ENCODE data around the gene CD44. TPM values are rescaled to one million over a fixed set of nuclear protein-coding genes. Genes with fewer than 3 reads are reported as not detected.

The CD44 gene
- total RNA-seq, 4 donors from 2014 or later, result 56.3 to 182 (median 114) TPM

DNA sequence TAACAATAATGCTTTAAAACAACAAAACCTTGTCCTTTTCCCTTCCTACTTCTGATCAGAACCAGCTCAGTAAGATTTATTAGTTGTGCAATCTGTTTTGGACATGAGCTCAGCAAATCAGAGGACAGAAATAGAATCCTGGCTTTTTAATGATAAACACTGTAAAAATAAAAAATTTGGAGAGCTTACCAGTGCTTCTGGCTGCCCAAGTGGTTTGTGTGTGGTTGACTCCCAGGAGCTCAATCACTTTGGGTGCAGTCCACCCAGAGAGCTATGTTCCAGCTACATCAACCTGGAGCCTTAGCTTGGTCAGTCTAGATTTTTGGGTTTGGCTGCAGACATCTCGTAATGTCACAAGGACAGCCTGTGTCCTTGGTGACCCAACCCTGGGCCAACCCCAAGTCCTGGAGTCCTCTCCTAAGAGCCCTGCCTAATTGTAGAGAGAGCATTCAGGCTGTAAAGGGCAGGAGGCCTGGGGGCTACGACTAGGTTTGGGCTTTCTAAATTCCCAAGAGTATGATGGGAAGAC, 28.5 kb downstream of the CD44 start:
- Histone ChIP-seq H3K36me3 (no peaks in the 10 kb centered on the region), H3K9me3 (no peaks in the 10 kb centered on the region), H3K27me3 (no peaks in the 10 kb centered on the region), H3K4me3 (no peak overlapping the region), H3K27ac (peak overlapping the region; percentile 80 to 86 (median 82)), H3K4me1 (peaks cover 35 to 83% (median 51%) of the 10 kb centered on the region in 4 donors)
- TF ChIP-seq POLR2A (IDR thresholded peaks at IDR 0.05) (no peak), POLR2AphosphoS5 (IDR thresholded peaks at IDR 0.05) (peak in 2 of 3 donors; percentile 37 to 57)
- intact Hi-C loops (cut with DNase I; ENCODE audit: low total_unique reads) (no loop called here), in situ Hi-C loops (cut with MboI; ENCODE audit: low pct_ligation_motif_present in 1 of 4, low pct_unique_long_range_greater_than_20kb in 1 of 4, low sequenced_read_pairs in 3 of 4) (no loop called here)
- no peak for DNase-seq
- 44% methylated on average over 2 of the region's 2 CpGs; no CpG with 5 or more reads in 1 of the 2 donors for WGBS, 2 donors (ENCODE audit: low coverage in 1 of 2)

DNA sequence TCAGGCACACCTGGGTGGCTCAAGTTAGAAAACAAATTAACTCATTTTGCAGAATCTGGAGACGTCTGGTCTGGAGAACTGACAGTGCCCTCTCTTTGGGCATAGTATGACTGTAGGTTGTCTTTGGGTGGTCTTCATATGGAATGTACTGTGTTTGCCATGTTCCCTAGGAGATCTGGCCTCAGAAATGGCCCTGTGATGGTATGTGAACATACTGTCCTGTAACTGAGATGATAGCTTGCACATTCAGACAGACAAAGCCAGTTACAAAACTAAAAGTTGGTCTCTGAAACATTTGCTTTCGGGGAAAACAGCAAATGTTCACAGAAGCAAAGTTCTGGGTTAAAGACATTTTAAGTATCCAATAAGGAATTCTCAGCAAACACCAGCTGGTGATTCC, 29.7 kb downstream of the CD44 start:
- H3K9me3 ChIP-seq, result no peaks in the 10 kb centered on the region
- no peaks in the 10 kb centered on the region for H3K27me3 ChIP-seq
- intact Hi-C loops (cut with DNase I; ENCODE audit: low total_unique reads), result no loop called here
- no peak overlapping the region for H3K4me3 ChIP-seq
- TF ChIP-seq POLR2AphosphoS5 (IDR thresholded peaks at IDR 0.05), result peak in 1 of 3 donors; percentile 8
- TF ChIP-seq EP300 (IDR thresholded peaks at IDR 0.05; ENCODE audit: low read depth), result no peak
- no peaks in the 10 kb centered on the region for H3K36me3 ChIP-seq
- 67 to 78% methylated on average over 1 to 2 of the region's 2 CpGs for WGBS, 2 donors (ENCODE audit: low coverage in 1 of 2)
- DNase-seq, result no peak
- H3K4me1 ChIP-seq, result peaks cover 37 to 83% (median 57%) of the 10 kb centered on the region in 4 donors
- in situ Hi-C loops (cut with MboI; ENCODE audit: low pct_ligation_motif_present in 1 of 4, low pct_unique_long_range_greater_than_20kb in 1 of 4, low sequenced_read_pairs in 3 of 4), result no loop called here
- peak overlapping the region; percentile 80 to 86 (median 82) for H3K27ac ChIP-seq

DNA sequence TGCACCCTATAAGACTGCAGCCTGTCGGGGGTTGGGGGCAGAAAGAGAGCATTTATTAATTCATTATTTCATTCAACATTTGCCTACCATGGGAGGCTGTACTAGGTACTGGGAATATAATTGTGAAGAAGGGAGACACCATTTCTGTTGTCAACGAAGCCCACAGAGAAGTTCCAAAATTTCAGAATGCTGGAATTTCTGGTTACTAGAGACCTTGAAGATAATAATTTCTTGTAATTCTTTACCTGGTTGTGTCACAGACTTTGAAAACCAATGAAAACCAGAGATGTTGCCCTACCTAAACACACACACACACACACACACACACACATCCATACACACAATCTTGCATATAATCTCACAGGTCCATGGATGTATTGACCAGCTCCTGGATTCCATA, 30.1 kb downstream of the CD44 start:
- Histone ChIP-seq H3K4me3 (no peak overlapping the region), H3K9me3 (no peaks in the 10 kb centered on the region), H3K27me3 (no peaks in the 10 kb centered on the region), H3K4me1 (peaks cover 42 to 83% (median 59%) of the 10 kb centered on the region in 4 donors), H3K36me3 (no peaks in the 10 kb centered on the region), H3K27ac (peak overlapping the region in 3 of 4 donors; percentile 59 to 86 (median 82))
- in situ Hi-C loops (cut with MboI; ENCODE audit: low pct_ligation_motif_present in 1 of 4, low pct_unique_long_range_greater_than_20kb in 1 of 4, low sequenced_read_pairs in 3 of 4), result no loop called here
- 82 to 96% methylated on average over 1 to 2 of the region's 2 CpGs for WGBS, 2 donors (ENCODE audit: low coverage in 1 of 2)
- TF ChIP-seq POLR2AphosphoS5 (IDR thresholded peaks at IDR 0.05) (no peak), EP300 (IDR thresholded peaks at IDR 0.05; ENCODE audit: low read depth) (no peak), POLR2A (IDR thresholded peaks at IDR 0.05) (no peak)
- TF ChIP-seq, protein P1, sequence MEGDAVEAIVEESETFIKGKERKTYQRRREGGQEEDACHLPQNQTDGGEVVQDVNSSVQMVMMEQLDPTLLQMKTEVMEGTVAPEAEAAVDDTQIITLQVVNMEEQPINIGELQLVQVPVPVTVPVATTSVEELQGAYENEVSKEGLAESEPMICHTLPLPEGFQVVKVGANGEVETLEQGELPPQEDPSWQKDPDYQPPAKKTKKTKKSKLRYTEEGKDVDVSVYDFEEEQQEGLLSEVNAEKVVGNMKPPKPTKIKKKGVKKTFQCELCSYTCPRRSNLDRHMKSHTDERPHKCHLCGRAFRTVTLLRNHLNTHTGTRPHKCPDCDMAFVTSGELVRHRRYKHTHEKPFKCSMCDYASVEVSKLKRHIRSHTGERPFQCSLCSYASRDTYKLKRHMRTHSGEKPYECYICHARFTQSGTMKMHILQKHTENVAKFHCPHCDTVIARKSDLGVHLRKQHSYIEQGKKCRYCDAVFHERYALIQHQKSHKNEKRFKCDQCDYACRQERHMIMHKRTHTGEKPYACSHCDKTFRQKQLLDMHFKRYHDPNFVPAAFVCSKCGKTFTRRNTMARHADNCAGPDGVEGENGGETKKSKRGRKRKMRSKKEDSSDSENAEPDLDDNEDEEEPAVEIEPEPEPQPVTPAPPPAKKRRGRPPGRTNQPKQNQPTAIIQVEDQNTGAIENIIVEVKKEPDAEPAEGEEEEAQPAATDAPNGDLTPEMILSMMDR (IDR thresholded peaks at IDR 0.05), result no peak
- intact Hi-C loops (cut with DNase I; ENCODE audit: low total_unique reads), result no loop called here
- DNase-seq, result no peak

DNA sequence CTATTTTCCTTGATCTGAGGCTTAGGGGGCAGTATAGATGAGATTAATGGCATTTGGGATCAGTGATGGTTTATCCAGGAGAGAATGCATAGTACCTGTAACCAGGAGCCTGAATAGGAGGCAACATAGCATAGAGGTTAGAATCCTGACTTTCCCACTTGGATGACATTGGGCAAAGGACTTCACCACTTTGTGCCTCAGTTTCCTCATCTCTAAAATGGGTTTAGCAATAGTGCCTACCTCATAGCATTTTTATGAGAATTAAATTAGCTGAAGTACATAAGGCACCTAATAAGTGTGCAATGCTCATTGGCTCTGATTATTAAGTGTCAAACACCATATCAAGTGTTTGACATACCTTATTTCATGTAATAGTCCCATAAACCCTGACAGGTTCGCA, 30.8 kb downstream of the CD44 start:
- intact Hi-C loops (cut with DNase I; ENCODE audit: low total_unique reads), result no loop called here
- DNase-seq, result no peak
- Histone ChIP-seq H3K9me3 (no peaks in the 10 kb centered on the region), H3K4me1 (peaks cover 46 to 83% (median 62%) of the 10 kb centered on the region in 4 donors), H3K27ac (peak overlapping the region; percentile 33 to 59 (median 48)), H3K27me3 (no peaks in the 10 kb centered on the region), H3K4me3 (no peak overlapping the region), H3K36me3 (no peaks in the 10 kb centered on the region)
- in situ Hi-C loops (cut with MboI; ENCODE audit: low pct_ligation_motif_present in 1 of 4, low pct_unique_long_range_greater_than_20kb in 1 of 4, low sequenced_read_pairs in 3 of 4), result no loop called here
- 80 to 81% methylated on average over 1 of the region's 1 CpG for WGBS, 2 donors (ENCODE audit: low coverage in 1 of 2)
- no peak for TF ChIP-seq EP300 (IDR thresholded peaks at IDR 0.05; ENCODE audit: low read depth)
- TF ChIP-seq, protein P1 (IDR thresholded peaks at IDR 0.05), result no peak

DNA sequence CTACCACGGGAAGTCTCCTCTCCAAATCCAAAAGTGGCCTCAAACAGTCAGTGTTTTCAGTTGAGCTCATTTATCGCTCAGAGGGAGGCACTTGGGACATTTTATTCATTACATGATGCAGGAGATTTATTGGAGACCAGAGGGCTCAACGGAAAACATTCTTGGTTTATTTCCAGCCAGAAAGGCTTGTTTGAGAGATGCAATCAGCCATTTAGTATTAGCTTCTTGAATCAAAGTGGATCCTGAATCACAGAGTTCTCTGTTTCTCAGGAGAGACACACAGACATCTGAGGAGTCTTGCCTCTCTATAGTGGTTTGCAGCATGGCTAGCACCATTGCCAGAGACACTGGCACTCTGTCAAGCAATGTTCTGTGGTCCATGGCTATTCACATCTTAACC, 31.5 kb downstream of the CD44 start:
- in situ Hi-C loops (cut with MboI; ENCODE audit: low pct_ligation_motif_present in 1 of 4, low pct_unique_long_range_greater_than_20kb in 1 of 4, low sequenced_read_pairs in 3 of 4), result no loop called here
- peak in 1 of 3 donors; percentile 15 for TF ChIP-seq POLR2AphosphoS5 (IDR thresholded peaks at IDR 0.05)
- TF ChIP-seq, protein P1 (IDR thresholded peaks at IDR 0.05), result no peak
- H3K4me1 ChIP-seq, result peaks cover 46 to 83% (median 65%) of the 10 kb centered on the region in 4 donors
- no peaks in the 10 kb centered on the region for H3K9me3 ChIP-seq
- H3K27ac ChIP-seq, result peak overlapping the region; percentile 33 to 59 (median 48)
- H3K27me3 ChIP-seq, result no peaks in the 10 kb centered on the region
- DNase-seq, result no peak
- H3K4me3 ChIP-seq, result no peak overlapping the region
- H3K36me3 ChIP-seq, result no peaks in the 10 kb centered on the region
- intact Hi-C loops (cut with DNase I; ENCODE audit: low total_unique reads), result no loop called here
- WGBS, 2 donors (ENCODE audit: low coverage in 1 of 2), result 66 to 69% methylated on average over 3 of the region's 3 CpGs
